ENCODE measurements around the gene SCARF1.

DNA sequence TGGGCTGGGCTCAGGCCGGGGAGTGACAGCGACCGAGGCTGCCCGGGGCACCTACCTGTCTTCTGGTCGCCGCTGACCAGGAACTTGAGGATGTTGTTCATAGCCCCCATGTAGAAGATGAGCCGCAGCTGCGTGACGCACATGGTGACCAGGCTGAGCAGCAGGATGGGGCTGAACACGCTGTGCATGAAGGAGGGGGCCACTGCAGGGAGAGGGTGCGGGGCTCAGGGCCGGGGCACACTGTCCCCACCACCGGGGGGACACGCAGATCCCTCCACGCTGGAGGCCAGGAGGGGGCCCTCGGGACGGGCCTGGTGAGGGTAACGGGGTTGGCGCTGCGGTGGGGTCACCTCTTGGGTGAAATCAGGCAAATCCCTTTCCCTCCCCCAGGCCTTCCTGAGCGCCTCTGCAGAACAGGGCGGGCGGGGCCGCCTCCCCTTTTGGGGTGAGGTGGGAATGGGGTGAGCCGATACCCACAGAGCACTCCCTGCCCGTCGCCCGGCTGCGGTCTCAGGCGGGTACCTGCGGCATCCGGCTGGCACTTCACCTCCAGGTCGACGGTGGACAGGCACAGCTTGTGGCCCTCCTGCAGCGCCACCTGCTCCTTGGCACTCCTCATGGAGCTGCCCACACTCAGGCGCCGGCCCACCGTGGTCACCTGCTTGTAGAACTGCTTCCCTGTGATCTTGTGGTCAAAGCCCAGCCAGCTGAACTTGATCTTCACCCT lies 54.6 kb downstream of the SCARF1 start:
- no peak for TF ChIP-seq CTCF (conservative IDR thresholded peaks at IDR 0.05)
- TF ChIP-seq ZFX (IDR thresholded peaks at IDR 0.05), result no peak
